Left ventricle myocardium inferior (tissue), 1 donor: Measurements from ENCODE around the gene PAX7. TPM values are rescaled to one million over a fixed set of nuclear protein-coding genes. Genes with fewer than 3 reads are reported as not detected.

Experiments
- DNase-seq: peaks from one replicate; pipeline ENCODE4 v3.0.0-alpha.2; 2020
- H3K27ac ChIP-seq: fragments of 200-600 bp; replicated peaks from 2 replicates; pipeline ENCODE4 v1.8.0; 2021
- H3K27me3 ChIP-seq: fragments of 200-600 bp; 2 replicates; pipeline ENCODE4 v1.8.0; 2021; ENCODE audit warnings: low read depth
- H3K36me3 ChIP-seq: fragments of 200-600 bp; 2 replicates; pipeline ENCODE4 v1.8.0; 2021
- H3K4me1 ChIP-seq: fragments of 200-600 bp; 2 replicates; pipeline ENCODE4 v1.8.0; 2021
- H3K4me3 ChIP-seq: fragments of 200-600 bp; 2 replicates; pipeline ENCODE4 v1.8.0; 2021; ENCODE audit warnings: mild to moderate bottlenecking, moderate library complexity
- H3K9me3 ChIP-seq: fragments of 200-600 bp; replicated peaks from 2 replicates; pipeline ENCODE4 v1.8.0; 2021
- intact Hi-C: fragments of 100-400 bp; cut with micrococcal nuclease; formaldehyde crosslinking; loops from one replicate; pipeline ENCODE4 v1.11.0; 2022
- total RNA-seq: library from RNA; stranded (reverse); fragmentation: NEBNext Ultra II Directional; extraction: Animal tissue kit (Norgen Biotek cat#: 25700); gene quantifications from one replicate; pipeline ENCODE4 v1.2.1, GENCODE V29; 2021
- TF ChIP-seq, protein P1 (sequence below): fragments of 200-600 bp; IDR thresholded peaks from 2 replicates; pipeline ENCODE4 v1.8.0; 2021; ENCODE audit warnings: antibody characterized with exemption, mild to moderate bottlenecking, borderline replicate concordance
- donor health status: DM: no; HTN: yes; CAD: no; lungs with severe emphysema.

PAX7 gene
- total RNA-seq, 1 donor from 2014 or later = not detected

DNA sequence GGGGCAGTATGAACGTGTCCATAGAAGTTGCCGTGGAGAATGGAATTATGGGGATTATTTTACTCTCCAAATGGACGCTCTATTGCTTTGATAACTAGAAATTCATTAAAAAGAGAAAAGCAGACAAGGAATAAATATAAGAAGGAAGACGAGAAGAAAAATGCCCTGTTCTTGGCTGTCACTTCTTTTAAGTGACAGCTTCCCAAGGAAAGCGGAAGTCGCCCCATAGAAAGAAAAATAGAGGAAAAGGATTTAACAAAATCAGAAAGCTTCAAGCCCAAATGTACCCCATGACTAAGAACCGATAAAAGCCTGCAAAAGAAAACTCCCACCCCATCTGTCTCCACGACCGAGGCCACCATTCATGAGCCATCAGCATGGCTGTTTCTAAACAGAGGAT is 143.1 kb downstream of the PAX7 start:
- no peaks in the 10 kb centered on the region for H3K36me3 ChIP-seq
- no peak overlapping the region for H3K27ac ChIP-seq
- H3K9me3 ChIP-seq = no peaks in the 10 kb centered on the region
- DNase-seq = no peak
- no peak overlapping the region for H3K4me3 ChIP-seq
- intact Hi-C loops = no loop called here
- peaks cover 100% of the 10 kb centered on the region for H3K27me3 ChIP-seq
- H3K4me1 ChIP-seq = no peaks in the 10 kb centered on the region
- TF ChIP-seq, protein P1, sequence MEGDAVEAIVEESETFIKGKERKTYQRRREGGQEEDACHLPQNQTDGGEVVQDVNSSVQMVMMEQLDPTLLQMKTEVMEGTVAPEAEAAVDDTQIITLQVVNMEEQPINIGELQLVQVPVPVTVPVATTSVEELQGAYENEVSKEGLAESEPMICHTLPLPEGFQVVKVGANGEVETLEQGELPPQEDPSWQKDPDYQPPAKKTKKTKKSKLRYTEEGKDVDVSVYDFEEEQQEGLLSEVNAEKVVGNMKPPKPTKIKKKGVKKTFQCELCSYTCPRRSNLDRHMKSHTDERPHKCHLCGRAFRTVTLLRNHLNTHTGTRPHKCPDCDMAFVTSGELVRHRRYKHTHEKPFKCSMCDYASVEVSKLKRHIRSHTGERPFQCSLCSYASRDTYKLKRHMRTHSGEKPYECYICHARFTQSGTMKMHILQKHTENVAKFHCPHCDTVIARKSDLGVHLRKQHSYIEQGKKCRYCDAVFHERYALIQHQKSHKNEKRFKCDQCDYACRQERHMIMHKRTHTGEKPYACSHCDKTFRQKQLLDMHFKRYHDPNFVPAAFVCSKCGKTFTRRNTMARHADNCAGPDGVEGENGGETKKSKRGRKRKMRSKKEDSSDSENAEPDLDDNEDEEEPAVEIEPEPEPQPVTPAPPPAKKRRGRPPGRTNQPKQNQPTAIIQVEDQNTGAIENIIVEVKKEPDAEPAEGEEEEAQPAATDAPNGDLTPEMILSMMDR = no peak

GRCh38 chr1:18775341-18775740 is 144.7 kb downstream of the PAX7 start:
- intact Hi-C loops = no loop called here
- TF ChIP-seq, protein P1 = no peak
- peaks cover 97% of the 10 kb centered on the region for H3K27me3 ChIP-seq

DNA sequence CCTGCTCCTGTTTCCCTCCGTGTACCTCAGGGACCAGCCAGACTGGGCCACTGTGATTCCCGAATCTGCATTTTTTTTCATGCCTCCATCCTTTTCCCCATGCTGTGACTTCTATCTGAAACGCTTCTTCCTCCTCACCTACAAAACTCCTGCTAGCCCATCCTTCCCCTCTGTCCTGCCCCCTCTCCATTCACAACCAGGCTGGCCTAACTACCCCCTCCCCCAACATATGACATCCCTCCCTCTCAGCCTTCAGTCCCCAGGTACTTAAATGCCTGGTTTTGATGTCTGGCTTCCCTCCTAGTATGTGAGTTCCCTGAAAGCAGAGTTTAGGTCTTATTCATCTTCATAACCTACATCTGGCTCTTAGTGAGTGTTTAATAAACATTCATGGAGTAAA is 146.1 kb downstream of the PAX7 start:
- no peak overlapping the region for H3K27ac ChIP-seq
- DNase-seq = no peak
- no peaks in the 10 kb centered on the region for H3K4me1 ChIP-seq
- intact Hi-C loops = no loop called here
- H3K9me3 ChIP-seq = no peaks in the 10 kb centered on the region
- H3K36me3 ChIP-seq = no peaks in the 10 kb centered on the region
- TF ChIP-seq, protein P1 = no peak
- H3K4me3 ChIP-seq = no peak overlapping the region
- peaks cover 97% of the 10 kb centered on the region for H3K27me3 ChIP-seq

More at GRCh38 chr1:18775341-18775740, 144.7 kb downstream of the PAX7 start:
- Histone ChIP-seq H3K4me3 (no peak overlapping the region), H3K4me1 (no peaks in the 10 kb centered on the region), H3K9me3 (no peaks in the 10 kb centered on the region), H3K27ac (no peak overlapping the region), H3K36me3 (no peaks in the 10 kb centered on the region)
- DNase-seq = no peak

- no peak overlapping the region for H3K27ac ChIP-seq
- intact Hi-C loops = no loop called here
- peaks cover 94% of the 10 kb centered on the region for H3K27me3 ChIP-seq
- TF ChIP-seq, protein P1 = no peak
- H3K9me3 ChIP-seq = no peaks in the 10 kb centered on the region
- no peak for DNase-seq
- no peak overlapping the region for H3K4me3 ChIP-seq
- no peaks in the 10 kb centered on the region for H3K36me3 ChIP-seq
- no peaks in the 10 kb centered on the region for H3K4me1 ChIP-seq
These were observed 147.8 kb downstream of the PAX7 start for GRCh38 chr1:18778437-18778836.

DNA sequence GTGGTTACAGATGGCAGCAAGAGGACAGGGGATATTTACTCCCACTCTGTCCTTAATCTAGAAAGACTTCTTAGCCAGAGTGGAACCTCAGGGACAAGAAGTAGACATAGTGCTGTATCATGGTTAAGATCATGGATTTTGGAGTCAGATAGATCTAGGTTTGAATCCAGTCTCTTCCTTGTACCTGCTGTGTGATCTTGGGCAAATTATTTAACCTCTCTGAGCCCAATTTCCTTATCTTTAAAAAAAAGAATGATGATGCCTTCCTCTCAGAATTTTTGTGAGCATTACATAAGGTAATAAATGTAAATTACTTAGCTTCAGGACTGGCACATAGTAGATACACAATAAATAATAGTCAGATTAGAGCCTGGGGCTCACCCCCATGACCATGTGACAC is 150.4 kb downstream of the PAX7 start:
- TF ChIP-seq, protein P1 = no peak
- Histone ChIP-seq H3K9me3 (no peaks in the 10 kb centered on the region), H3K4me1 (peaks cover 6% of the 10 kb centered on the region), H3K27ac (no peak overlapping the region), H3K27me3 (peaks cover 94% of the 10 kb centered on the region), H3K36me3 (no peaks in the 10 kb centered on the region), H3K4me3 (no peak overlapping the region)
- DNase-seq = no peak
- intact Hi-C loops = no loop called here
